PC-9 (cell line): ENCODE data around the gene PTGR3. TPM values are rescaled to one million over a fixed set of nuclear protein-coding genes. Genes with fewer than 3 reads are reported as not detected.

ENCODE experiments used
- BruUV-seq: library from RNA; stranded (reverse); fragments of 400-500 nt; replicated peaks from 2 replicates; lab custom pipeline; 2021; lab: Mats Ljungman, UMichigan
- CTCF ChIA-PET: fragments of 300-600 bp; sonication (Branson Sonifier 250); formaldehyde crosslinking; loops from one replicate; lab custom pipeline; 2022; ENCODE audit warnings: antibody characterized with exemption; lab: Charles Lee
- POLR2A ChIA-PET: fragments of 300-600 bp; sonication (Branson Sonifier 250); formaldehyde crosslinking; loops from one replicate; lab custom pipeline; 2022; ENCODE audit warnings: antibody characterized with exemption; ENCODE audit not compliant: unreplicated experiment; lab: Charles Lee
- DNase-seq, 2 experiments: peaks; one replicate each; pipeline versions ENCODE4 v3.0.0 to v3.0.0-alpha.2; 2015 to 2022; ENCODE audit warnings: mixed read lengths in 1 of 2
- H2AFZ ChIP-seq: fragments of 200-600 bp; sonication (generic); 2 replicates; pipeline ENCODE4 v1.8.1; 2017; ENCODE audit warnings: antibody characterized with exemption
- H3F3A ChIP-seq: fragments of 200-600 bp; sonication (generic); 2 replicates; pipeline ENCODE4 v1.8.1; 2017; ENCODE audit warnings: antibody characterized with exemption, mild to moderate bottlenecking, low read depth; ENCODE audit not compliant: insufficient read depth
- H3K27ac ChIP-seq: fragments of 200-600 bp; sonication (generic); 2 replicates; pipeline ENCODE4 v1.6.1; 2016; ENCODE audit warnings: mixed run types
- H3K27me3 ChIP-seq: fragments of 200-600 bp; sonication (generic); 2 replicates; pipeline ENCODE4 v1.6.1; 2016; ENCODE audit warnings: low read depth, mixed run types; ENCODE audit not compliant: insufficient read depth
- H3K36me3 ChIP-seq: fragments of 200-600 bp; sonication (generic); 2 replicates; pipeline ENCODE4 v1.6.1; 2016; ENCODE audit warnings: low read depth, mixed run types
- H3K4me1 ChIP-seq: fragments of 200-600 bp; sonication (generic); replicated peaks from 2 replicates; pipeline ENCODE4 v1.6.1; 2016; ENCODE audit warnings: mixed run types; ENCODE audit not compliant: insufficient read depth
- H3K4me2 ChIP-seq: fragments of 200-600 bp; sonication (generic); 2 replicates; pipeline ENCODE4 v1.6.1; 2017; ENCODE audit warnings: mixed run types
- H3K4me3 ChIP-seq: fragments of 200-600 bp; sonication (generic); 2 replicates; pipeline ENCODE4 v1.6.1; 2016; ENCODE audit warnings: mixed run types
- H3K79me2 ChIP-seq: fragments of 200-600 bp; sonication (generic); 2 replicates; pipeline ENCODE4 v1.6.1; 2017; ENCODE audit warnings: low read depth, mixed run types
- H3K9me2 ChIP-seq: fragments of 200-600 bp; sonication (generic); 2 replicates; pipeline ENCODE4 v1.8.1; 2017; ENCODE audit warnings: mild to moderate bottlenecking; ENCODE audit not compliant: insufficient read depth
- H3K9me3 ChIP-seq: fragments of 200-600 bp; sonication (generic); 2 replicates; pipeline ENCODE4 v1.8.1; 2016; ENCODE audit warnings: low read depth; ENCODE audit not compliant: insufficient read depth
- H4K20me1 ChIP-seq: fragments of 200-600 bp; sonication (generic); 2 replicates; pipeline ENCODE4 v1.8.1; 2017; ENCODE audit not compliant: insufficient read depth
- CTCF ChIP-seq: fragments of 200-600 bp; sonication (generic); conservative IDR thresholded peaks from 2 replicates; pipeline ENCODE4 v1.6.1; 2017; ENCODE audit warnings: mixed run types, antibody characterized with exemption, mild to moderate bottlenecking, moderate library complexity
- EZH2 ChIP-seq: fragments of 200-600 bp; sonication (generic); IDR thresholded peaks from 2 replicates; pipeline ENCODE4 v1.8.0; 2017; ENCODE audit warnings: antibody characterized with exemption, low read depth
- intact Hi-C: fragments of 100-400 bp; cut with micrococcal nuclease; formaldehyde crosslinking; loops from one replicate; pipeline ENCODE4 v1.10.0; 2022; ENCODE audit not compliant: unreplicated experiment
- total RNA-seq: library from RNA; stranded (reverse); gene quantifications from 2 replicates; pipeline ENCODE4 v1.2.3, GENCODE V29; 2021

Gene PTGR3
- total RNA-seq, 1 experiment from 2014 or later, result 38.4 TPM

GRCh38 chr18:75246721-75247610, 38.0 kb upstream of the PTGR3 start:
- H3K27me3 ChIP-seq, result no peaks in the 10 kb centered on the region
- CTCF ChIA-PET, result no interaction called here

GRCh38 chr18:75244351-75245313, 35.7 kb upstream of the PTGR3 start:
- POLR2A ChIA-PET, result no interaction called here
- no peak overlapping the region for H3K4me2 ChIP-seq

More at GRCh38 chr18:75246721-75247610, 38.0 kb upstream of the PTGR3 start:
- H3K9me3 ChIP-seq, result no peaks in the 10 kb centered on the region
- H3K4me3 ChIP-seq, result peak overlapping the region; percentile 35; the same call in 1 of the 2 replicates
- H3K4me2 ChIP-seq, result peak overlapping the region; percentile 51
- POLR2A ChIA-PET, result no interaction called here
- H3F3A ChIP-seq, result no peaks in the 10 kb centered on the region
- no peak overlapping the region for H3K27ac ChIP-seq
- no TSS peak for BruUV-seq
- H3K36me3 ChIP-seq, result no peaks in the 10 kb centered on the region
- no peaks in the 10 kb centered on the region for H3K9me2 ChIP-seq
- intact Hi-C loops, result no loop called here
- TF ChIP-seq CTCF, result no peak
- no peak for TF ChIP-seq EZH2
- H3K4me1 ChIP-seq, result 0 out of 2 replicates have a peak, but pooled peaks cover 4% of the 10 kb centered on the region
- peak overlapping the region; percentile 55 for H2AFZ ChIP-seq
- H4K20me1 ChIP-seq, result peaks cover 3% of the 10 kb centered on the region; the same call in 1 of the 2 replicates
- H3K79me2 ChIP-seq, result no peaks in the 10 kb centered on the region
- DNase-seq, result no peak

More at GRCh38 chr18:75244351-75245313, 35.7 kb upstream of the PTGR3 start:
- BruUV-seq, result no TSS peak
- no peak for DNase-seq
- H3K9me2 ChIP-seq, result no peaks in the 10 kb centered on the region
- H3K9me3 ChIP-seq, result no peaks in the 10 kb centered on the region
- no peaks in the 10 kb centered on the region for H3K79me2 ChIP-seq
- H3K4me1 ChIP-seq, result 0 out of 2 replicates have a peak, but pooled peaks cover 4% of the 10 kb centered on the region
- no peak overlapping the region for H2AFZ ChIP-seq
- H3K4me3 ChIP-seq, result no peak overlapping the region
- no peaks in the 10 kb centered on the region for H3K36me3 ChIP-seq
- no peaks in the 10 kb centered on the region for H3K27me3 ChIP-seq
- CTCF ChIA-PET, result no interaction called here
- peaks cover 3% of the 10 kb centered on the region; the same call in 1 of the 2 replicates for H4K20me1 ChIP-seq
- no peaks in the 10 kb centered on the region for H3F3A ChIP-seq
- TF ChIP-seq CTCF (no peak; the same call in 1 of the 2 replicates), EZH2 (no peak)
- intact Hi-C loops, result no loop called here
- no peak overlapping the region for H3K27ac ChIP-seq
